Measurements from ENCODE around the gene SLC6A11.

SLC6A11 gene

DNA sequence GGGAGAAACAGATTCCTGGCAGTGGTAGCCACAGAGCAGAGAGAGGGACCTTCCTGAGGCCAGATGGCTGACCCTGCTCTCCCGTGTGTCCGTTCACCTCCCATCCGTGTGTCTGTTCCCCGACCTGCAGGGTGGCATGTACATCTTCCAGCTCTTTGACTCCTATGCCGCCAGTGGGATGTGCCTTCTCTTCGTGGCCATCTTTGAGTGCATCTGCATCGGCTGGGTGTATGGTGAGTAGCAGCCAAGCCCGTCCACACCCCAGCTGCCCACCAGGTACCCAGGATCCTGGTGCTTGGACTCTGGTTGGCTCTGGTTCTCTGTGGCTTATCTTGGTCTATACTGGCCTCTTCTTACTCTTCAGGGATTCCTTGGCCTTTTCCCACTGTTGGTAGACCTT lies 117.0 kb downstream of the SLC6A11 start:
- H3K4me1 Mint-ChIP-seq (ENCODE audit: low read depth) = no peaks in the 10 kb centered on the region
- H3K27ac Mint-ChIP-seq = no peak overlapping the region
- no peaks in the 10 kb centered on the region for H3K9me3 Mint-ChIP-seq
- H3K4me3 Mint-ChIP-seq = no peak overlapping the region
- H3K27me3 Mint-ChIP-seq = peaks cover 2% of the 10 kb centered on the region
- H3K36me3 Mint-ChIP-seq (ENCODE audit: low read depth) = no peaks in the 10 kb centered on the region
- DNase-seq = no peak

DNA sequence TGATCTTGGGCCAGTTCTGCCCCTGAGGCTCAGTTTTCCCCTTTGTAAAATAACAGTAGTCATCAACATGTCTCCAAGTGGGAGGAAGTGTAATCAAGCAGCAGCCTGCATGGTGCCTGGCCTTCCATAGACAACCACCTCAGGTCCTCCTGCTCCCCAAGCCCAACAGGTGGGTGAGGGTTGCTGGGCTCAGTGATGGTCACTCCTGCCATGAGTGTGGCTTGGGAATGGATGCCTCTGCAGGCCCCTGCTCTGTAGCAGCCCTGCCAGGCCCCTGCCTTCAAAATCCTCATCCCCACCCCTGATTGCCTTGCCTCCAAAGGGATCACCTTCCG lies 117.4 kb downstream of the SLC6A11 start:
- Mint-ChIP-seq H3K27me3 (peaks cover 2% of the 10 kb centered on the region), H3K27ac (no peak overlapping the region), H3K4me3 (no peak overlapping the region), H3K4me1 (ENCODE audit: low read depth) (no peaks in the 10 kb centered on the region), H3K36me3 (ENCODE audit: low read depth) (no peaks in the 10 kb centered on the region), H3K9me3 (no peaks in the 10 kb centered on the region)
- no peak for DNase-seq

DNA sequence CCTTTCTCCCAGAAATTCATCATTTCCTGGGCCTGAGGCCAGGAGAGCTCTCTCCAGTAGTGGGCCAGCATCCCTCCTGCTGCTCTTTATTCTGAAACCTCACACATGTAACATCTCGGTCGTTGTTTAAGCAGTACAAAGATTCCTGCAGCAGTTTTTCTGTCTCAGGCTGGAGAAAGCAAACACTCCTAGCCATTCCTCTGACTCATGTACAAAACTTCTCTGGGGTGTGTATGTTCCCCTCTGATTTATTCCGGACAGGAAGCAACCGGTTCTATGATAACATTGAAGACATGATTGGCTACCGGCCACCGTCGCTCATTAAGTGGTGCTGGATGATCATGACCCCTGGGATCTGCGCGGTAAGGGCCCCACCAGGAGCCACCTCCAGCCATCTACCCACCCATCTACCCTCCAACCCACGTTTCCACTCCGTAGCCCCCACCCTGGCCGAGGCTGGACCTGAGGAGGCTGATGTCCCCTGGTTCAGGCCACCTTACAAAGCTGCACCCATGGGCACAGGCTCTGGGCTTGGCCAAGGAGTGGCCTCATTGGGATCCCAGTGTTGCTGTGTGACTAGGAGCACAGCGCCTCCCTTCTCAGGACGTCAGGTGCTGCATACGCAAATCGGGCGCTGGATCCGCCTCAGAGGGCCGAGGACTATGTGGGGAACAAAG lies 117.9 kb downstream of the SLC6A11 start:
- H3K4me1 Mint-ChIP-seq (ENCODE audit: low read depth) = no peaks in the 10 kb centered on the region
- no peaks in the 10 kb centered on the region for H3K9me3 Mint-ChIP-seq
- no peaks in the 10 kb centered on the region for H3K36me3 Mint-ChIP-seq (ENCODE audit: low read depth)
- no peak overlapping the region for H3K27ac Mint-ChIP-seq
- H3K4me3 Mint-ChIP-seq = no peak overlapping the region
- H3K27me3 Mint-ChIP-seq = peaks cover 2% of the 10 kb centered on the region
- no peak for DNase-seq

DNA sequence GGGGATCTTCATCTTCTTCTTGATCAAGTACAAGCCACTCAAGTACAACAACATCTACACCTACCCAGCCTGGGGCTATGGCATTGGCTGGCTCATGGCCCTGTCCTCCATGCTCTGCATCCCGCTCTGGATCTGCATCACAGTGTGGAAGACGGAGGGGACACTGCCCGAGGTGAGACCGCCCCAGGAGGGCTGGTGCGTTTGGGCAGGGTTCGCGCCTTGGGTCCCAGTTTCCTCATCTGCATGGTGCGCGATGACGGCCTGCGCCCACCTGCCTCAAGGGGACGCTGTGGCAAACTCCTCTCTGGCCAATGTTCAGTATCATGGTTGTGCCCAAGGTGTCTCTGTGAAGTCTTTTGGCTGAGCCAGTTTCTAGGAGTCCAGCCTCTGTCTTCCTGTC lies 119.0 kb downstream of the SLC6A11 start:
- Mint-ChIP-seq H3K27me3 (peaks cover 4% of the 10 kb centered on the region), H3K9me3 (no peaks in the 10 kb centered on the region), H3K27ac (no peak overlapping the region), H3K4me3 (no peak overlapping the region), H3K36me3 (ENCODE audit: low read depth) (no peaks in the 10 kb centered on the region), H3K4me1 (ENCODE audit: low read depth) (no peaks in the 10 kb centered on the region)
- DNase-seq = no peak

DNA sequence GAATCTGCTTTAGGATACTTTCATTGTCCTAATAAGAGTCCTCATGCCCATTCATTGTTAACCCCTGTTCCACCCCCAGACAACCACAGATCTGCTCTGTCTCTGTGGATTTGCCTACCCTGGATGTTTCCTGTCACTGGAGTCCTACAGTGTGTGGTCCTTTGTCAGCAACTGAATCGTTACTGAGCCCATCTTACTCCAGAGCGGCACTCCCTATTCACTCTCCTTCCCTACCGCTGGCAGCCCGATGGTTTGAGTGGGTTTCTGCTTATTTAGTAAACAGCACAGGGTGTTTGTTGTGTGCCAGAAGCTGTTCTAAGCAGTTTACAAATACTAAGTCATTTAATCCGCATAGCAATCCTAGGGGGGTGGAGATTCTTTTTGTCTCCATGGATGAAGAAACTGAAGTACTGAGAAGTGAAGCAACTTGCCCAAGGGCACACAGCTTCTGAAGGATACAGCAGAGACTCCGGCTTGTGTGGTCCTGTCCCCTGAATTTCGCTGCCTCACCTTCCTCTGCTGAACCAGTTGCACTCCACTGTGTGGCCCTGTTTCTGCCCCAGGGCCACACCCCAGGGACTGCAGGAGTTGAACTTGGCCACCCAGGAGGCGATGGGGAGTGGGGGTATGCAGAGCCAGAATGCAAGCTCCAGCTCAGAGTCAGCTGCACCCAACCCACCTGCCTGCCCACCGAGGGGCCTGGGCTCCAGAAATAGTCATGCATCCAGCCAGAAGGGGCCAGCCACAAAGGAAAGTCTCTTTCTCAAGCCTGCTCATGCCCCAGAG lies 120.0 kb downstream of the SLC6A11 start:
- Mint-ChIP-seq H3K36me3 (ENCODE audit: low read depth) (no peaks in the 10 kb centered on the region), H3K4me1 (ENCODE audit: low read depth) (no peaks in the 10 kb centered on the region), H3K27ac (no peak overlapping the region), H3K27me3 (peaks cover 4% of the 10 kb centered on the region), H3K4me3 (no peak overlapping the region), H3K9me3 (no peaks in the 10 kb centered on the region)
- DNase-seq = no peak

DNA sequence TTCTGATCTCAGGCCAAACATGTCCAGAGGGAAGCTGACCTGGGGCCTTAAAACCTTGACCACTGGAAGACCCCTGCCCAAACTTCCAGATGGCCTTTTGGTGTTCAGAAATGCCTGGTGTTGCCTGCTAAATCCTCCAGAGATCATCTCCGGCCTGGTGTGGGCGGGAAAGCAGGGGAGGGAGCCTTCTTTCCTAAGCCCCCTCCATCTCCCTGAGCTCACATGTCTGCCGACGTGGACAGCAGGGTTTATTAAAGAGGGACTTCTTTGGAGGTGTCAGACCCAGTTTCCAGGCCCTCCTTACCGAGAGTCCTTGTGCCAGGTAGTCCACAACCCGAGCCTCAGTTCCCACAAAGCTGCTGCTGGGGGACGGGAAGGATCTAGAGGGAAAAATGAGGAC lies 120.7 kb downstream of the SLC6A11 start:
- Mint-ChIP-seq H3K27ac (no peak overlapping the region), H3K27me3 (peaks cover 4% of the 10 kb centered on the region), H3K4me3 (no peak overlapping the region), H3K9me3 (no peaks in the 10 kb centered on the region), H3K4me1 (ENCODE audit: low read depth) (no peaks in the 10 kb centered on the region), H3K36me3 (ENCODE audit: low read depth) (no peaks in the 10 kb centered on the region)
- DNase-seq = no peak

DNA sequence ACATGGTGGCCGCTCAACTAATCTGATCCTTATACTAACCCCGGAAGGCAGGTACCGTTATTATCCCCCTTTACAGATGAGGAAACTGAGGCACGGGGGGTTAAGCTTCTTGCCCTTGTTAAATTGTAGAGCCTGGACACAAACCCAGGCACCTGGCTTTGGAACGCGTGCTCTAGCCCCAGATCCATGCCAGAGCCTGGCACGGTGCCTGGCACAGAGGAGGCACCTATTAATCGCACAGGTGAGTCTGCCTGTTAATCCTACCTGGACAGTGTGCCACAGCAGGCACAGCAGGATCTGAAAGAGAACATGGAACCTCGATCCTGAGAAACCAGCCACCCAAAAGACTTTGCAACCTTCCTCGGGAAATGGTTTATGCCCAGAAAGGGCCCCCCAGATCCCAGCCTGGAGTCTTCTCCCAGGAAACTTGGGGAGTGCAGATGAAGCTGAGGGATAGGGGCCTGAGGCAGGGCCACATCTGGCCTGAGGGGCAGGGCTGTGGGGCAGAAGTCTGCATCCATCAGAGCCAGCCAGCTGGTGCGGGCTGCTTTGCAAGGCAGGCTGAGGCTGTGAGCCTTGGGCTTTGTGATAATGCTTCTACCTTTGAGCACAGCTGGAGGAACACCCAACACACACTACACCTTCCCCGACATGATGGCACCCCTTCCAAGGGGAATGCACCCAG lies 121.3 kb downstream of the SLC6A11 start:
- H3K4me3 Mint-ChIP-seq = no peak overlapping the region
- no peaks in the 10 kb centered on the region for H3K9me3 Mint-ChIP-seq
- H3K4me1 Mint-ChIP-seq (ENCODE audit: low read depth) = no peaks in the 10 kb centered on the region
- H3K36me3 Mint-ChIP-seq (ENCODE audit: low read depth) = no peaks in the 10 kb centered on the region
- no peak for DNase-seq
- H3K27ac Mint-ChIP-seq = no peak overlapping the region
- peaks cover 10% of the 10 kb centered on the region for H3K27me3 Mint-ChIP-seq

DNA sequence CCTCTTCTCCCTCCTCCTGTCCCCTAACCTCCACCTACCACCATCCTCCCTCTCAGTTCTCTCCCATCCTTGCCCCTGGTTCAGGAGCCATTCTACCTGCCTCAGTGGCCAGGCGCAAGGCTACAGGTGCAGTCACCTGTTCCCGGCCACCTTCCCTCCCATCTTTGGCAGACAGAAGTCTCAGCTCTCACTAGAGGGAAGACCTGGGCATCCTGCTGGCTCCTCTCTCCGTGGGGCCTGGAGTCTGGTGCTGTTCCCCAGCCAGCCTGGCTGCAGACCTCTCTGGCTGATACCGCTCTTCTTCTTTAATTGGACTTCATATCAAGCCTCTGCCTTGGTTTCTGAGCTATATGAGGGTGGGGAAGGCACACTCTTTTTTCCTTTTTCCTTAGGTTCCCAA lies 123.5 kb downstream of the SLC6A11 start:
- no peak overlapping the region for H3K4me3 Mint-ChIP-seq
- DNase-seq = no peak
- H3K4me1 Mint-ChIP-seq (ENCODE audit: low read depth) = no peaks in the 10 kb centered on the region
- no peaks in the 10 kb centered on the region for H3K9me3 Mint-ChIP-seq
- no peaks in the 10 kb centered on the region for H3K36me3 Mint-ChIP-seq (ENCODE audit: low read depth)
- H3K27ac Mint-ChIP-seq = no peak overlapping the region
- peaks cover 16% of the 10 kb centered on the region for H3K27me3 Mint-ChIP-seq

DNA sequence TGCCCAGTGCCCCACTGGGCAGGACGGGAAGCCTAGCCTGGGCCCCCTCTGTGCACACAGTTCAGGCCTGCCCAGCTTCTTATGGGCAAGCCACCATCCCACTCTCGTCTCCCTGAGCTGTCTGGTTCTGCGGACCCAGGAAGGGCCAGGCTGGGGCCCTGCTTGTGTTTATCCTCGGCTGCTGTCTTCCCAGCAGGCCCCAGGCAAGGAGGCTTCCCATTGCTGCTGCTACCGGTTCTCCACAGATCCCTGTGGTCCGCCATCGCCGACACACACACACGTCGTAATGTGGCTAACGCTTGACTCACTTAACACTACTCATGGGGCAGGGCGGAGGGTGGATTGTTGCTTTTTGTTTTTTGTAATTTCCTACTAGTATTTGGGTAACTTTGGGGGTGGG lies 124.1 kb downstream of the SLC6A11 start:
- Mint-ChIP-seq H3K36me3 (ENCODE audit: low read depth) (no peaks in the 10 kb centered on the region), H3K27ac (no peak overlapping the region), H3K4me1 (ENCODE audit: low read depth) (no peaks in the 10 kb centered on the region), H3K9me3 (no peaks in the 10 kb centered on the region), H3K4me3 (no peak overlapping the region), H3K27me3 (peaks cover 16% of the 10 kb centered on the region)
- no peak for DNase-seq

DNA sequence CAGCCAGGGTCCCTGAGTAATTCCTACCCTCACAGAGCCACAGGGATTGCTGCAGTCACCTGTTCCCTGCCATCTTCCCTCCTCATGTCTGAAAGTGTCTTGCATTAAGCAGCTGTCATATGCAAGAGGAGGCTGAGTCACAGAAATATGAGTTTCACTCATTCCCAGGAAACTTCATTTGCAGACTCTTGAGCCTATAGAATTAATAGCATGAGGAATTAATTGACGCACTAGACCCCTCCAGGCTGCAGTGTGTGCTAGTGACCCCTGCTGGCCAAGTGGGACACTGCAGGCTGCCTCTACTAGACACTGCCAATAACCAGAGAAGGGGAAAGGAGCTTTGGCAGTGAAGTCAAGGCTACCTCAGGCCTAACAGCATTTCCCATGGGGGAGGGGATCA lies 125.9 kb downstream of the SLC6A11 start:
- DNase-seq = peak; percentile 51
- no peak overlapping the region for H3K27ac Mint-ChIP-seq

DNA sequence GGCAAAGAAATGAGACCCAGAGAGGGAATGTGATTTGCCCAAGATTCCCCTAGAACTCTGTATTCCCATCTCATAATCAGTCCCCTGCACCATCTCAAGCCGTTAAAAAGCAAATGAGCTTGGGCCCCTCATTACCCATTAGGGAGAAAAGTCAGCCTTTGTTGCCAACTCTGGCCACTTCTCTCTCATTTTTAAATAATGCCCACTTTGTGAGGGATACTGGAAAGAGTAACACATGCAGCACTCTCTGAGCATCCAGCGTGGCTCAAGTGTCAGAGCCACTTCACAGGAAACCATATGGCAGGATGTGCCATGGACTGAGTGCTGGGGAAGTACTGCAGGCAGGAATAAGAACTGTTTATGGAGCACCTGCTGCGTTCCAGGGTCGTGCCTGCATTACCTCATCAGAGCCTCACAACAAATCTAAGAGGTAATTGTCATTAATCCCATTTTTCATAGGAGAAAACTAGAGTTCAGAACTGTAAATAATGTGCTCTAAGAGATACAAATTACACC lies 126.7 kb downstream of the SLC6A11 start:
- Mint-ChIP-seq H3K9me3 (no peaks in the 10 kb centered on the region), H3K27ac (no peak overlapping the region), H3K27me3 (peaks cover 15% of the 10 kb centered on the region), H3K36me3 (ENCODE audit: low read depth) (no peaks in the 10 kb centered on the region), H3K4me3 (no peak overlapping the region), H3K4me1 (ENCODE audit: low read depth) (no peaks in the 10 kb centered on the region)
- DNase-seq = no peak

More for the DNA sequence above, 125.9 kb downstream of the SLC6A11 start:
- no peak overlapping the region for H3K4me3 Mint-ChIP-seq
- H3K36me3 Mint-ChIP-seq (ENCODE audit: low read depth) = no peaks in the 10 kb centered on the region
- no peaks in the 10 kb centered on the region for H3K4me1 Mint-ChIP-seq (ENCODE audit: low read depth)
- no peaks in the 10 kb centered on the region for H3K9me3 Mint-ChIP-seq
- peaks cover 16% of the 10 kb centered on the region for H3K27me3 Mint-ChIP-seq

DNA sequence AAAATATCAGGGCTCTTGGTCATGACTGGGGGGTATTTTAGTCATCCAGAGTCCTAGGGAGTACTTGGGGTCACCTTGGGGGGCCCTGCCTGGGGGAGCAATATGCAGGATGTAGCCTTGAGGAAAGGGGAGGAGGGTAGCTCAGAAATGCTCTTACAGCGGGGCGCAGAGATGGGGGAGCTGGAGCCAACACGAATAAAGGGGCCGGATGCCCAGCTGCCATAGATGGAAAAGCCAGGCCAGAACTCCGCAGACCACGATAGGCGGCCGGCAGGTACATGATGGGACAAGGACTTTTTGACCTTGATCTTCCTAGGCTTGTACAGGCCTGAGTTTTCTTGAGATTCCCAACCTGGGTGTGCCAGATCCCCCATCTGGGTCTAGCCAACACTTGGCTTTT lies 128.8 kb downstream of the SLC6A11 start:
- no peaks in the 10 kb centered on the region for H3K36me3 Mint-ChIP-seq (ENCODE audit: low read depth)

DNA sequence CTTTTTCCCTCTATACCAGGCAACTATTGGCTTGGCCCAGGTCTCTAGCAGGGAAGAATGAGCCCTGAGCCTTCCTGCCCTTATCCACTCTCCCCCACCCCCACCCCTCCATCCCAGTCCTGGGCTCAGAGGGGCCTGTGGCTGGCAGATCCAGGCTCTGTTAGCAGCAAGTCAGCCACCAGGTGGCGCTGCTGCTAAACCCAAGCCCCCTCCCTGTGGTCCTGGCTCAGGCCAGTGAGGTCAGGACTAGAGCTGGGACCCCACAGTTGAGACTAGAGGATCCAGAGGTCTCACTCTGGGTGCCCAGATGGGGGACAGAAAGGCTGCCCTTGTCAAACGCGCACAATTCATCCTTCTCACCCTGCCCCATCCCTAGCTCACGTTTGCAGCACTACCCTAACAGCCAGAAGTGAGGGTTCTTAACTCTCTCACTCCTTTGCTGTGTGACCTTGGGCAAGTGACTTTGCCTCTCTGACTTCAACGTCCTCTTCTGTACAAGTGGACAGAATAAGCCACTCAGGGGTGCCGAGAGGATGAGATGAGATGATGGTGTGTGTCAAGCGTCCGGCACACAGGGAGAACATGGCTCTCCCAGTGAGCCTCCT lies 129.8 kb downstream of the SLC6A11 start:
- Mint-ChIP-seq H3K4me1 (ENCODE audit: low read depth) (no peaks in the 10 kb centered on the region), H3K27ac (no peak overlapping the region), H3K9me3 (no peaks in the 10 kb centered on the region), H3K27me3 (peaks cover 19% of the 10 kb centered on the region), H3K36me3 (ENCODE audit: low read depth) (no peaks in the 10 kb centered on the region), H3K4me3 (no peak overlapping the region)
- DNase-seq = peak; percentile 66

More for the DNA sequence above, 128.8 kb downstream of the SLC6A11 start:
- Mint-ChIP-seq H3K9me3 (no peaks in the 10 kb centered on the region), H3K27ac (no peak overlapping the region), H3K4me3 (no peak overlapping the region), H3K4me1 (ENCODE audit: low read depth) (no peaks in the 10 kb centered on the region), H3K27me3 (peaks cover 19% of the 10 kb centered on the region)
- DNase-seq = no peak

DNA sequence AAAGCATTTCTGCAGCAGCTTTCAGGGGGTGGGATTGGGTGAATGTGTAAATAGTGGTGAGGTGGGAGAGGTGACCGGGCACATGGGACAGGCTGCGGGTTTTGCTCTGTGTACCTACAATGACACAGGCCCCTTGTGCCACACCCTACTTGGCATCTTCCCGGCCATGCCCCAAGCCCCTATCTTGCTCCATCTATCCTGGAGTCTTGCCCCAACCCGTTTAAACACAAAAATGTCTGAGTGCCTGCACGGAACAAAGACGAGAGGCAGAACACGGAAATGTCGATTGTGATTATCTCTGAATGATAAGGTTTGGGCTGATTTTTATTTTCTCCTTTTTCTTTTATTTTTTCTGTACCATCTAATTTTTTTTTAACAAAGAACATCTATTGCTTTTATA lies 130.5 kb downstream of the SLC6A11 start:
- H3K36me3 Mint-ChIP-seq (ENCODE audit: low read depth) = no peaks in the 10 kb centered on the region

More for the DNA sequence above, 130.5 kb downstream of the SLC6A11 start:
- H3K4me3 Mint-ChIP-seq = no peak overlapping the region
- peaks cover 19% of the 10 kb centered on the region for H3K27me3 Mint-ChIP-seq
- H3K27ac Mint-ChIP-seq = no peak overlapping the region
- no peaks in the 10 kb centered on the region for H3K4me1 Mint-ChIP-seq (ENCODE audit: low read depth)
- no peaks in the 10 kb centered on the region for H3K9me3 Mint-ChIP-seq
- no peak for DNase-seq

Data from activated T-cell treated with anti-CD3 and anti-CD28 coated beads, Interleukin-2, amount 50 U/mL, for 24 hours (primary cell).